ENCODE data around the gene RRP9.
A peak's percentile ranks its signal among the peaks of the same experiment; 100 is the strongest.

DNA sequence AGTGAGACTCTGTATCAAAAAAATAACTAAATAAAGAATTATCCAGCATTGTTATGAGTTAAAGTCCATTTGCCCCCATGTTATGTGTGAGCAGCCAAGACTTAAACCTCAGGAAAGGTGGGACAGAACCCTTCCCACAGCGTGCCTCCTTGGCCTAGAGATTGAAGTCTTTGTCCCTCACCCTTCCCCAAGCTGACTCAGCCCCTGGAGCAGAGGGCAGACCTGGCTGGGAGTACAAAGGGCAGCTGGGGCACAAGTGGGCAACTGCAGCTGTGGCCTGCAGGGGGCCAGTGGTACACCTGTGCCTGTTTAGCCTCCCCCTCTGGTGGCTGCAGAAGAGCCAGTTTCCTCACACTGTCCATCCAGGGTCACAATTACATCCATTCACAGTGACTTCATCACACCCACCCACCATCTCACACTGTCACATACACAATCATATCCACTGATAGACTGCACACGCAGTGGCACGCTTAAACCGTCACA, 40.7 kb upstream of the RRP9 start:
- TF ChIP-seq, protein P1, sequence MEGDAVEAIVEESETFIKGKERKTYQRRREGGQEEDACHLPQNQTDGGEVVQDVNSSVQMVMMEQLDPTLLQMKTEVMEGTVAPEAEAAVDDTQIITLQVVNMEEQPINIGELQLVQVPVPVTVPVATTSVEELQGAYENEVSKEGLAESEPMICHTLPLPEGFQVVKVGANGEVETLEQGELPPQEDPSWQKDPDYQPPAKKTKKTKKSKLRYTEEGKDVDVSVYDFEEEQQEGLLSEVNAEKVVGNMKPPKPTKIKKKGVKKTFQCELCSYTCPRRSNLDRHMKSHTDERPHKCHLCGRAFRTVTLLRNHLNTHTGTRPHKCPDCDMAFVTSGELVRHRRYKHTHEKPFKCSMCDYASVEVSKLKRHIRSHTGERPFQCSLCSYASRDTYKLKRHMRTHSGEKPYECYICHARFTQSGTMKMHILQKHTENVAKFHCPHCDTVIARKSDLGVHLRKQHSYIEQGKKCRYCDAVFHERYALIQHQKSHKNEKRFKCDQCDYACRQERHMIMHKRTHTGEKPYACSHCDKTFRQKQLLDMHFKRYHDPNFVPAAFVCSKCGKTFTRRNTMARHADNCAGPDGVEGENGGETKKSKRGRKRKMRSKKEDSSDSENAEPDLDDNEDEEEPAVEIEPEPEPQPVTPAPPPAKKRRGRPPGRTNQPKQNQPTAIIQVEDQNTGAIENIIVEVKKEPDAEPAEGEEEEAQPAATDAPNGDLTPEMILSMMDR (conservative IDR thresholded peaks at IDR 0.05 in 1 of 2, IDR thresholded peaks at IDR 0.05 in 1 of 2; ENCODE audit: low read depth in 1 of 2, low read length in 2 of 2): peak; percentile 43 to 52
- TF ChIP-seq EZH2 (IDR thresholded peaks at IDR 0.05; ENCODE audit: low read length, missing control alignments): no peak

Data from fibroblast of lung (primary cell).